ENCODE data around the gene GGTA1. TPM values are rescaled to one million over a fixed set of nuclear protein-coding genes. Genes with fewer than 3 reads are reported as not detected.
A peak's percentile ranks its signal among the peaks of the same experiment; 100 is the strongest.

GGTA1 gene
- total RNA-seq, 1 experiment from 2014 or later, result not detected

DNA sequence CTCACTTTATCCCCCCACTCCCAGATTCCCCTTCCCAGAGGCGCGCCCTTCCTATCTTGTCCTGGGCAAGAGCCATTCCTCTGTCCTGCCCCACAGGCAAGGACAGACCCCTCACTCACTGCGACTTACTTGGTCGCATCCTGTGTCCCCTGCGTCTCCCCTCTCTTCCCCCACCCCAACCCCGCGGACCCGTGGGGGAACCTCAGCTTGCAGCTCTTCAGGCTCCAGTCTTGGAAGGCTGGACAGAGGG, 542 bp downstream of the GGTA1 start:
- Histone ChIP-seq H3K9me2 (ENCODE audit: insufficient read depth) (no peaks in the 10 kb centered on the region), H3K4me3 (replicated peaks in 1 of 2; ENCODE audit: low read depth in 1 of 2, low read length in 2 of 2) (peak overlapping the region; percentile 52 to 72), H3K36me3 (ENCODE audit: control insufficient read depth in 1 of 2, insufficient read depth in 2 of 2, low read length in 2 of 2) (no peaks in the 10 kb centered on the region), H3K4me2 (ENCODE audit: low read length) (peak overlapping the region; percentile 100), H3K4me1 (ENCODE audit: control insufficient read depth in 1 of 2, insufficient read depth in 2 of 2, low read length in 2 of 2) (peaks cover 7 to 26% of the 10 kb centered on the region in 2 experiments; a peak in 3 of 4 replicates), H3K79me2 (ENCODE audit: insufficient read depth, low read length) (no peaks in the 10 kb centered on the region), H3K27ac (ENCODE audit: low read depth, low read length) (no peak overlapping the region; the same call in 1 of the 2 replicates), H3K27me3 (ENCODE audit: insufficient read depth, low read length) (no peaks in the 10 kb centered on the region; the same call in 1 of the 2 replicates), H3K9me3 (ENCODE audit: control insufficient read depth in 1 of 2, insufficient read depth in 1 of 2, low read depth in 1 of 2, low read length in 2 of 2) (peaks cover 0 to 6% of the 10 kb centered on the region in 2 experiments; a peak in 1 of 4 replicates), H2AFZ (ENCODE audit: low read depth, low read length, poor library complexity, severe bottlenecking) (peak overlapping the region; percentile 96), H3K9ac (ENCODE audit: low read length) (peak overlapping the region; percentile 45), H4K20me1 (ENCODE audit: insufficient read depth) (no peaks in the 10 kb centered on the region)
- TF ChIP-seq ZFX (IDR thresholded peaks at IDR 0.05), result no peak
- TF ChIP-seq, protein P1, sequence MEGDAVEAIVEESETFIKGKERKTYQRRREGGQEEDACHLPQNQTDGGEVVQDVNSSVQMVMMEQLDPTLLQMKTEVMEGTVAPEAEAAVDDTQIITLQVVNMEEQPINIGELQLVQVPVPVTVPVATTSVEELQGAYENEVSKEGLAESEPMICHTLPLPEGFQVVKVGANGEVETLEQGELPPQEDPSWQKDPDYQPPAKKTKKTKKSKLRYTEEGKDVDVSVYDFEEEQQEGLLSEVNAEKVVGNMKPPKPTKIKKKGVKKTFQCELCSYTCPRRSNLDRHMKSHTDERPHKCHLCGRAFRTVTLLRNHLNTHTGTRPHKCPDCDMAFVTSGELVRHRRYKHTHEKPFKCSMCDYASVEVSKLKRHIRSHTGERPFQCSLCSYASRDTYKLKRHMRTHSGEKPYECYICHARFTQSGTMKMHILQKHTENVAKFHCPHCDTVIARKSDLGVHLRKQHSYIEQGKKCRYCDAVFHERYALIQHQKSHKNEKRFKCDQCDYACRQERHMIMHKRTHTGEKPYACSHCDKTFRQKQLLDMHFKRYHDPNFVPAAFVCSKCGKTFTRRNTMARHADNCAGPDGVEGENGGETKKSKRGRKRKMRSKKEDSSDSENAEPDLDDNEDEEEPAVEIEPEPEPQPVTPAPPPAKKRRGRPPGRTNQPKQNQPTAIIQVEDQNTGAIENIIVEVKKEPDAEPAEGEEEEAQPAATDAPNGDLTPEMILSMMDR (IDR thresholded peaks at IDR 0.05 in 2 of 3, conservative IDR thresholded peaks at IDR 0.05 in 1 of 3; ENCODE audit: borderline replicate concordance in 1 of 3, insufficient read depth in 1 of 3, low read depth in 2 of 3, low read length in 2 of 3), result no peak
- TF ChIP-seq, protein P2, sequence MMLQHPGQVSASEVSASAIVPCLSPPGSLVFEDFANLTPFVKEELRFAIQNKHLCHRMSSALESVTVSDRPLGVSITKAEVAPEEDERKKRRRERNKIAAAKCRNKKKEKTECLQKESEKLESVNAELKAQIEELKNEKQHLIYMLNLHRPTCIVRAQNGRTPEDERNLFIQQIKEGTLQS (IDR thresholded peaks at IDR 0.05), result no peak
- no peak for TF ChIP-seq CBX3 (IDR thresholded peaks at IDR 0.05; ENCODE audit: low read depth)
- TF ChIP-seq EZH2 (IDR thresholded peaks at IDR 0.05), result no peak
- no peak for TF ChIP-seq ZNF274 (IDR thresholded peaks at IDR 0.05; ENCODE audit: low read depth, low read length)
- TF ChIP-seq YY1 (IDR thresholded peaks at IDR 0.05; ENCODE audit: extremely low read depth, insufficient replicate concordance, low read depth, low read length), result no peak
- TF ChIP-seq EZH2phosphoT487 (IDR thresholded peaks at IDR 0.05; ENCODE audit: borderline replicate concordance), result no peak
- no peak for TF ChIP-seq TCF7L2 (IDR thresholded peaks at IDR 0.05; ENCODE audit: borderline replicate concordance, extremely low read depth, insufficient read depth, insufficient read length)
- TF ChIP-seq, protein P3, sequence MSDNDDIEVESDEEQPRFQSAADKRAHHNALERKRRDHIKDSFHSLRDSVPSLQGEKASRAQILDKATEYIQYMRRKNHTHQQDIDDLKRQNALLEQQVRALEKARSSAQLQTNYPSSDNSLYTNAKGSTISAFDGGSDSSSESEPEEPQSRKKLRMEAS (IDR thresholded peaks at IDR 0.05), result no peak
- TF ChIP-seq POLR2AphosphoS5 (IDR thresholded peaks at IDR 0.05; ENCODE audit: low read depth, low read length), result no peak
- TF ChIP-seq SIN3A (IDR thresholded peaks at IDR 0.05; ENCODE audit: low read depth), result no peak
- no peak for TF ChIP-seq ELF1 (IDR thresholded peaks at IDR 0.05; ENCODE audit: borderline replicate concordance, low read depth)
- no peak for TF ChIP-seq POLR2A (IDR thresholded peaks at IDR 0.05; ENCODE audit: borderline replicate concordance, extremely low read depth, insufficient read depth, insufficient read length)
- no peak for TF ChIP-seq CEBPB (IDR thresholded peaks at IDR 0.05; ENCODE audit: low read depth)
- TF ChIP-seq SRF (IDR thresholded peaks at IDR 0.05; ENCODE audit: low read depth), result no peak
- no peak for TF ChIP-seq FOSL1 (IDR thresholded peaks at IDR 0.05; ENCODE audit: low read depth)
- TF ChIP-seq EGR1 (IDR thresholded peaks at IDR 0.05; ENCODE audit: low read depth), result no peak
- CTCF ChIA-PET, result interaction anchor here (1.0 to 1.8 kb wide), 5 partner anchors 31 to 286 kb away, joined by 3 to 7 read pairs (median 4); no protein-coding TSS in a partner anchor
- ATAC-seq, result no peak; the same call in 1 of the 2 replicates
- intact Hi-C loops (cut with micrococcal nuclease), result loop anchor here (2.0 kb wide), 1 partner anchor 36 kb away; no protein-coding TSS in a partner anchor
- POLR2A ChIA-PET, result no interaction called here
- no TSS peak for BruUV-seq (replicated peaks)
- RAD21 ChIA-PET (ENCODE audit: low non-redundant PET in 1 of 2, low total read pairs in 2 of 2, uncharacterized antibody in 2 of 2, unreplicated experiment in 2 of 2), result no interaction called here
- no peak for DNase-seq (ENCODE audit: low read depth, low spot score)

Measured in HCT116 (cell line).